DOHH2 (cell line): ENCODE data around the gene EML6.

Experiments used
- EZH2phosphoT487 ChIP-seq: fragments of 200-600 bp; sonication (generic); IDR thresholded peaks from 2 replicates; pipeline ENCODE4 v1.6.1; 2017; ENCODE audit warnings: borderline replicate concordance, mild to moderate bottlenecking, antibody characterized with exemption, low read length, moderate library complexity, mixed read lengths
- TF ChIP-seq, protein P1 (sequence below): fragments of 200-600 bp; sonication (generic); IDR thresholded peaks from one replicate; pipeline ENCODE4 v1.5.1; 2014; ENCODE audit warnings: antibody characterized with exemption, mild to moderate bottlenecking, low read depth, low read length; ENCODE audit not compliant: poor library complexity, severe bottlenecking

GRCh38 chr2:54914637-54915036 is 191.2 kb downstream of the EML6 start:
- TF ChIP-seq, protein P1, sequence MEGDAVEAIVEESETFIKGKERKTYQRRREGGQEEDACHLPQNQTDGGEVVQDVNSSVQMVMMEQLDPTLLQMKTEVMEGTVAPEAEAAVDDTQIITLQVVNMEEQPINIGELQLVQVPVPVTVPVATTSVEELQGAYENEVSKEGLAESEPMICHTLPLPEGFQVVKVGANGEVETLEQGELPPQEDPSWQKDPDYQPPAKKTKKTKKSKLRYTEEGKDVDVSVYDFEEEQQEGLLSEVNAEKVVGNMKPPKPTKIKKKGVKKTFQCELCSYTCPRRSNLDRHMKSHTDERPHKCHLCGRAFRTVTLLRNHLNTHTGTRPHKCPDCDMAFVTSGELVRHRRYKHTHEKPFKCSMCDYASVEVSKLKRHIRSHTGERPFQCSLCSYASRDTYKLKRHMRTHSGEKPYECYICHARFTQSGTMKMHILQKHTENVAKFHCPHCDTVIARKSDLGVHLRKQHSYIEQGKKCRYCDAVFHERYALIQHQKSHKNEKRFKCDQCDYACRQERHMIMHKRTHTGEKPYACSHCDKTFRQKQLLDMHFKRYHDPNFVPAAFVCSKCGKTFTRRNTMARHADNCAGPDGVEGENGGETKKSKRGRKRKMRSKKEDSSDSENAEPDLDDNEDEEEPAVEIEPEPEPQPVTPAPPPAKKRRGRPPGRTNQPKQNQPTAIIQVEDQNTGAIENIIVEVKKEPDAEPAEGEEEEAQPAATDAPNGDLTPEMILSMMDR, result no peak
- TF ChIP-seq EZH2phosphoT487, result no peak
